Left hindlimb (tissue), 1 donor: ENCODE measurements around the gene NEFH.
"Not testable (repeated sequence)": the region's sequence is repeated elsewhere in the genome, so short reads cannot be mapped to it uniquely, and the experiment has no call there.

Experiments
- DNase-seq: peaks from one replicate; pipeline ENCODE4 v3.0.0-alpha.2; 2018

NEFH gene, protein sequence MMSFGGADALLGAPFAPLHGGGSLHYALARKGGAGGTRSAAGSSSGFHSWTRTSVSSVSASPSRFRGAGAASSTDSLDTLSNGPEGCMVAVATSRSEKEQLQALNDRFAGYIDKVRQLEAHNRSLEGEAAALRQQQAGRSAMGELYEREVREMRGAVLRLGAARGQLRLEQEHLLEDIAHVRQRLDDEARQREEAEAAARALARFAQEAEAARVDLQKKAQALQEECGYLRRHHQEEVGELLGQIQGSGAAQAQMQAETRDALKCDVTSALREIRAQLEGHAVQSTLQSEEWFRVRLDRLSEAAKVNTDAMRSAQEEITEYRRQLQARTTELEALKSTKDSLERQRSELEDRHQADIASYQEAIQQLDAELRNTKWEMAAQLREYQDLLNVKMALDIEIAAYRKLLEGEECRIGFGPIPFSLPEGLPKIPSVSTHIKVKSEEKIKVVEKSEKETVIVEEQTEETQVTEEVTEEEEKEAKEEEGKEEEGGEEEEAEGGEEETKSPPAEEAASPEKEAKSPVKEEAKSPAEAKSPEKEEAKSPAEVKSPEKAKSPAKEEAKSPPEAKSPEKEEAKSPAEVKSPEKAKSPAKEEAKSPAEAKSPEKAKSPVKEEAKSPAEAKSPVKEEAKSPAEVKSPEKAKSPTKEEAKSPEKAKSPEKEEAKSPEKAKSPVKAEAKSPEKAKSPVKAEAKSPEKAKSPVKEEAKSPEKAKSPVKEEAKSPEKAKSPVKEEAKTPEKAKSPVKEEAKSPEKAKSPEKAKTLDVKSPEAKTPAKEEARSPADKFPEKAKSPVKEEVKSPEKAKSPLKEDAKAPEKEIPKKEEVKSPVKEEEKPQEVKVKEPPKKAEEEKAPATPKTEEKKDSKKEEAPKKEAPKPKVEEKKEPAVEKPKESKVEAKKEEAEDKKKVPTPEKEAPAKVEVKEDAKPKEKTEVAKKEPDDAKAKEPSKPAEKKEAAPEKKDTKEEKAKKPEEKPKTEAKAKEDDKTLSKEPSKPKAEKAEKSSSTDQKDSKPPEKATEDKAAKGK

DNA sequence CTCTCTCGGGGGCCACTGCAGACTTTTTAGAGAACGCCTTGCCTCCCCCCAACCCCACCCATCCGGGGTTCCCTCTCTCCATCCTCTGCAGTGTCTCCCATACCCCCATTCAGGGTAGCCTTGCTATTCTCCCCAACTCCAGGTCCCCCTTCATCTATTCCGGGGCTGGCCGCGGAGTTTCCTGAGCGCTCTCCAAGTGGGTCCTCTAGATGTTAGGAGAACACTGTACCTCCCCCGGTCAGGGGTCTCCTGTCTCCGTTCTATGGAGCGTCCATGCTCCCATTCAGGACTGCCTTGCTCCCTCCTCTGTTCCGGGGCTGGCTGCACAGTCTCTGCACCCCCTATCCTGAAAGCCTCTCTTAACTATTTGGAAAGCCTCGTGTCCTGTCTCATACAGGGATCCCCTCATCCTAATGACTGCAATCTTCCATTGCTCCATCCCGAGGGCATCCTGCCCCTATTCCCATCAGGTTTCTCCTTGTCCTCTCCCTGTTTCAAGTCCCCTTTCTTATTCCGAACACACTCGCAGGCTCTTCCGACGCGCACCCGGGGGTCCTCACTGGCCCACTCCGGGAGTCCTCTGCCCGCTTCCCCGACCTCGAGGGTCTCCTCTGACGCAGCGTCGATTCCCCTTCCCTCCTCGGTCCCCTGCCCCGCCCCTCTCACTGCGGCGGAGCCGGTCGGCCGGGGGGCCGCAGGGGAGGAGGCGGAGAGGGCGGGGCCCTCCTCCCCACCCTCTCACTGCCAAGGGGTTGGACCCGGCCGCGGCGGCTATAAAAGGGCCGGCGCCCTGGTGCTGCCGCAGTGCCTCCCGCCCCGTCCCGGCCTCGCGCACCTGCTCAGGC lies at the start of gene NEFH:
Gene NEFH, plus strand, starts transcription at position 802 of the 845 bp plus-strand sequence. CDS start 45 bp downstream, outside the sequence.
- DNase-seq, result no peak

DNA sequence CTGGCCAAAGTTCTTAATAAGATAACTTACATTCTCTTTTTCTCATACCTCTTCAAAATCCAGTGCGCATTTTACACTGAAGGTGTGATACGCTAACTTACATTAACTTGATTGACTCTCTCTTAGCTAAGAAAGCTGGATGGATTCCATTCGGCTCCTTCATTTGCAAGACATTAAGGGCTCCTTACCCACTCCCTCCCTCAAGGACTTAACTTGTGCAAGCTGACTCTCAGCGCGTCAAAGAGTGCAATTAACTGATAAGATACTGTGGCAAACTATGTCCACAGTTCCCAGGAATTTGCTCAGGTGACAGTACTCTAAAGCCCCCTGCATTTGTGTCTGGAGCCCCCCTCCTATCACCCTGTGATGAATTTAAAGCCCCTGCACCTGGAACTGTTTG lies 48.0 kb upstream of the NEFH start:
- DNase-seq, result no peak

DNA sequence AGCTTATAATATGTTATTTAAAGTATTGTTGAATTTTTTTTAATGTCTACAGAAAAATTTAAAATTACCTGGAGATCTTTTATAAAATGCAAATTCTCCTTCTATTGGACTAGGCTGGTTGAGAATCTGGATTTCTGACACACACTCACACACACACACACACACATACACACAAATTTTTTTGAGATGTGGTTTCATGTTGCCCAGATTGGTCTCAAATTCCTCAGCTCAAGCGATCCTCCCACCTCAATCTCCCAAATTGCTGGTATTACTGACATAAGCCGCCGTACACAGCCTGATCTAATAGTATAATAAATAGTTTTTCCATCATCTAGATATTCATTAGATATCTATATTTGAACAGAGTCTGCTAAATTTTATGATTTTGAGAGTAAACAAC lies 46.2 kb upstream of the NEFH start:
- no peak for DNase-seq

DNA sequence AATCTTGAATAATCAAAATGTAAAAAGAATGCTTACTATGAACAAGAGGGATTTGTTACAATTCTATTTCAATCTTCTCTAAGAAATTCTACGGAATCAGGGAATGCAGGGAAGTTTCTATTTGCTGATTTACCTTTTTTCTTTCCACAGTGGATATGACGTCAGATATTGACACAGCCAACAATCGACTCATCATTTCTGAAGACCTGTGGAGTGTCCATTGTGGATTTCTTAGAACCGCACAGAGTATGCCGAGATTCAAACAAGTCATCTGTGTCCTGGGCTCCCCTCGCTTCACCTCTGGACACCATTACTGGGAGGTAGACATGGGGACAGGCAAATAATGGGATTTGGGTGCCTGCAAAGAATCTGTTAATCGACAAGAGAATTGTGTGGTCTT lies 45.7 kb upstream of the NEFH start:
- DNase-seq, result no peak

DNA sequence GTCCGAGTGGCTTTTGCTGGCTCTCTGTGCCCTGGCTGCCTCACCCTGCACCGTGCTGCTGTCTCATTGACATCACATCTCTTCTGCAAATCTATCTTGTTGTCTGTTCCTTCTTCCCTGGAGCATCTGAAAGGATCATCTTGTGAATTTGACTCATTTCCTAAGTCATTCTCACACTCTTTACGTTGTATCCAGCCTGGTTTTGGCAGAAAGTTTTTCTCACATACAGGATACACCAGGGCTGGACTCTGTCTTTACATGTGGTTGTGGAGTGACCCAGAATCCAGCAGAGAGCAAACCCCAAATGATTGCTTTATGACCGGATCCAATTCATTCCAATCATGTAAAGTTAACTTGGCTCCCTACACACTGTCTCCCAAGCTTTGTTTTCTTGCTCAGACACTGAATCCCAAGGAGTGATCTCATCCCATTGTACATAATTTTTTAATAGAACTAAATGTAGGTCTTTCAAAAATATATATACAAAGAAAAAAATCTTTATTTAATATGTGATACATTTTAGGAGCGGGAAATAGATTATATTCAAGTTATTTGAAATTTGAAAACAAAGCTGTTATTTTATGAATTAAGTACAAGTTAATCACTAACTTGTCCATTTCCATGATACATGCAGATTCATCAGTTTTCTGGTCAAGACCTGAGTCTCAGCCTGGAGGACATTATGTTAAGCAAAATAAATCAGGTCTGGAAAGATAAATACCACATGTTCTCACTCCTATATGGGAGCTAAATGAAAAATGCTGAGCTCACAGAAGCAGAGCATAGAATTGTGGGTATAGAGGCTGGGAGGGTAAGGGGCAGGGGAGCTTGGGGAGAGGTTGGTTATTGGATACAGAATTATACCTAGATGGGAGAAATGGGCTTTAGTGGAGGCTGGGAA lies 44.5 kb upstream of the NEFH start:
- no peak for DNase-seq

DNA sequence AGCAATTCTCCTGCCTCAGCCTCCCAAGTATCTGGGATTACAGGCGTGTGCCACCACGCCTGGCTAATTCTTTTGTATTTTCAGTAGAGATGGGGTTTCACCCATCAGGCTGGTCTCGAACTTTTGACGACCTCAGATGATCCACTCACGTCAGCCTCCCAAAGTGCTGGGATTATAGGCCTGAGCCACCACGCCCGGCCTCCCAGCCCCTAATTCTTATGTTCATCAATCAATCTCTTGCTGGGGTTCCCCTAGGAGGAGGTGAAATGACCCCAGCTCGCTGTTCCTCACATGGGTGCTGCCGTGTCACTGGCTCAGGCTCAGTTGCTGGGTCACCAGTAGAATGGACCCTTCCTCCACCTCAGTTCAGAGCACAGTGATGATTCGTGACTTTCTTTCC lies 41.7 kb upstream of the NEFH start, which contains the start of gene RFPL1:
Gene RFPL1, plus strand, starts transcription at position 301 of the 400 bp plus-strand sequence.
- DNase-seq, result not testable (repeated sequence)

DNA sequence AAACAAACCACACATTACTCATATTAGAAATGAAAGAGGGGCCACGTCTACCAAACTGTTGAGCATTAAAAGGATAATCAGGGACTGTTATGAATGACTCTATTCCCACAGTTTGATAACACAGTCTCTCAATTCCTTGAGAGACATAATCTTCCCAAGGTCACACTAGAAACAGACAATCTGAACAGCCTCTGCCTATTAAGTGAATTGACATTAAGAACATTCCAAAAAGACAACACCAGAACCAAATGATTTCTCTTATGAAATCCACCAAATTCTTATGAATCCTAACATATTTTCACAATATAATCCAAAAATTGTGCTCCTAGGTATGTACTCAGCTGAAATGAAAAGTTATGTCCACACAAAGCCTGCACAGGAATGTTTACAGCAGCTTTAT lies 37.0 kb upstream of the NEFH start:
- DNase-seq, result no peak

DNA sequence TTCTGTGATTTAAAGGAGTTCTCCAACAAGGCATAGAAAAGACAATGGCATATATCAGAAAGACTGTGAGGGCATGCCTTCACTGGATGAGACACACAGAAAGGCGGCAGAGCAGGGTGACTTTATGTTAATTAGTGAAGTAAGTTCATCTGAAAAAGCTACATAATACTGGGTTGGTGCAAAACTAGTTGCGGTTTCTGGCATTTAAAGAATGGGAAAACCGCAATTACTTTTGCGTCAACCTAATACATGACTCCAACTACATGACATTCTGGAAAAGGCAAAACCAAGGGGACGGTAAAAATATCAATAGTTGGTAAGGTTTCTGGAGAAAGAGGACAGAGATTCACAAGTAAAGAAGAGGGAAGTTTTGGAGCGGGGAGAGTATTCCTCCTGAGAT lies 36.6 kb upstream of the NEFH start:
- DNase-seq, result no peak

DNA sequence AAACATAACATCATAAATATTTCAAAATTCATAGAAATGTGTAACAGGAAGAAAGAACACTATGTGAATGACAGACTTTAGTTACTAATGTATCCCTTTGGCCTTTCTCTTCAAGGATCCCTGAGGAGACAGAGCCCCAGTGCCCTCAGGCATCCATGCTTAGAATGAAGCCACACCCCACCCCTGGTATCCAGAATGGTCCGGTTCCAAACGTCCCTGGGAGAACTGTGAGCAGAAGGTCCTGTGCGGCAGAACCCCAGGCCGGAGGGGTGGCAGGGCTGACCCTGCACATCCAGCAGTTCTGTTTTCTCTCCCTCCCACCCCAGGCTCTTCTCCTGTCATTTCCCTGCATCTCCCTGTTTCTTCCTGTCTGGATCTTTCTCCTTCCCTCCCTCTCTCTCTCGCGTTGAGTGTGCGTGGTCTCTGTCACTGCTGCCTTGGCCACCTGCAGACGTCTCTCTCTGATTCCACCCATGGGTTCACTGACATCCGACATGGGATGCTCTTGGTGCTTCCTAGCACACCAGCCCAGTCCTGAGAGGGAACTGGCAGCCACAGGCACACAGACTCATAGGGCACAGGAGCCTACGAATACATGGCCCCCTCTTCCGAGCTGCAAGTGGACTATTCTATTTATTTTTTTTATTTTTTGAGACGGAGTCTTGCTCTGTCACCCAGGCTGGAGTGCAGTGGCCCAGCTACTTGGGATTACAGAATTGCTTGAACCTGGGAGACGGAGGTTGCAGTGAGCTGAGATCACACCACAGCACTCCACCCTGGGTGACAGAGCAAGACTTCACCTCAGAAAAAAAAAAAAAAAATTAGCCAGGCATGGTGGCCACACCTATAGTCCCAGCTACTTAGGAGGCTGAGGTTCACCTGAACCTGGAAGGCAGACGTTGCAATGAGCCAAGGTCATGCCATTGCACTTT lies 35.9 kb upstream of the NEFH start:
- no peak for DNase-seq

DNA sequence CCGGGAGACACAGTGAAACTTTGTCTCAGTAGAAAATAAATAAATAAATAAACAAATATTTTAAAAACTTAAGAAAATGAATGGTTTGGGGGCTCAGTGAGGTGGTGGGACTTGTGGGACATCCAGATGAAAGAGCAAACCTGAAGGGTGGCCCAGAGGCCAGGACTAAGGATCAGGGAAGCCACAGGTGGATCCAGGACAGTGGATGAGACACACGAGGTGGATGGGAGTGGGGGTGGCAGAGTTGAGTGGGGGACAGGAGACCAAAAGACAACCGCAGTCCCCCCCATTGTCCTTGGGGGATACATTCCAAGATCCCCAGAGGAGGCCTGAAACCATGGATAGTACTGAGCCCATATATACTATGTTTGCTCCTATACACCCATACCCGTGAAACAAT lies 34.5 kb upstream of the NEFH start:
- DNase-seq, result no peak

GRCh38 chr22:29447906-29448305 lies 32.1 kb upstream of the NEFH start:
- DNase-seq, result no peak

GRCh38 chr22:29449296-29449875 lies 30.6 kb upstream of the NEFH start:
- DNase-seq, result no peak

DNA sequence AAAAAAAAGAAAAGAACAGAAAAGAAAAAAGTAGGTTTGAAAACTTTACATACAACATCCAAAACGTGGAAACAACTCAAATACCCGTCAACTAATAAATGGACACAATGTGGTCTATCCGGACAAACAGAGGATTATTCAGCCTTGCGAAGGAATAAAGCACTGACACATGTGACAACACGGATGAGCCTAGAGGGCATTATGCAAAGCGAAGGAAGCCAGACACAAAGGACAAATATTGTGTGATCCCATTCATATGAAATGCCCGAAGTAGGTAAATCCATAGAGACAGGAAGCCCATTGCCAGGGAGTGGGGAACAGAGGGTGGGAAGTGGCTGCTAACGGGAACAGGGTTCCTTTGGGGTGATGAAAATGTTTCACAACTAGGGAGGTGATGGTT lies 29.8 kb upstream of the NEFH start:
- no peak for DNase-seq

DNA sequence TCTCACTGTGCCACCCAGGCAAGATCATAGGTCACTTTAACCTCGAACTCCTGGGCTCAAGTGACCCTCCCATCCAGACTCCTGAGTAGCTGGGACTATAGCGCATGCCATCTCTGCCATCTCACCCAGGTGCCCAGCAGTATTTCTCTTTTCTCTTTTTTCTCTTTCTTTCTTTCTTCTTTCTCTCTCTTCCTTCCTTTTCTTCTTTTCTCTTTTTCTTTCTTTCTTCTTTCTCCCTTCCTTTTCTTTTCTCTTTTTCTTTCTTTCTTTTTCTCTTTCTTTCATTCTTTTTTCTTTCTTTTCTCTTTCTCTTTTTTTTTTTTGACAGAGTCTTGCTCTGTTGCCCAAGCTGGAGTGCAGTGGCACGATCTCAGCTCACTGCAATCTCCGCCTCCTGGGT lies 28.2 kb upstream of the NEFH start:
- DNase-seq, result no peak

DNA sequence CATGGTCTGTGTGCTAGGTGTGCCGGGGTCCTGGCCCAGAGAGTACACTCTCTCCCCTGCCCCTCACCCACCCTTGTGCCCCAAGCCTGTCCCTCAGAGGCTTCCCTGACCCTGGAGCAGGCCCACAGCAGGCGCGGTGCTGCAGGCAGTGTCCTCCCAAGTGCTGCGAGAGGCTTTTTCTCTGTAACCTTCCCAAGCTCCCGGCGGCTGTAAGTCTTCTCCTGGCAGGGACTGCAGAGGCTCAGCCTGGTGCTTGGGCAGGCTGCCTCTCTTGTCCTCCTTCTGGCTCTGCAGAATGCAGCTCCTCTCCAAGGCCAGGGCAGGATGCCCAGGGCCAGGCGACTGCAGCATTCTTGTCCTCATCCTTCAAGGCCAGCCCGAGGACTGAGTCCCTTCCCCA lies 25.7 kb upstream of the NEFH start:
- no peak for DNase-seq

DNA sequence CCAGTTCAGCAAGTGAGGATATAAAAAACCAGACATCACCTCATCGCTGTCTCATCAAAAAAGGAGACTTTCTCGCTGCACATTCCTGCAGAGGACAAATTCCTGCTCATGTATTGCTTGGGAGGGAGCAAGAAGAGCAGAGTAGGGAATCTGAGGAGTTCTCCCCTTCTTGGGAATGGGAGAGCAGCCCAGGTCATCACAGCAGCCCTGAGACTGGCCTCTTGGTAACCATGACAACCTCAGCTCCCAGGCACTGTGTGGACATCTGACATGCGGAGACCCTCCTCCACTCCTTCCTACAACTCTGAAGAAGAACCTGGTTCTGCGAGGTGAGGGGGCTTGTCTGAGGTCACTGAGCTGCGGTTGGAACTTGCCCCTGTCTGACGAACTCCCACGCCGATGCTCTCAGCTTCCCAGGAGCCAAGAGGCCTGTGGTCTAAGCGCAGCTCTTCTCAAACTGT lies 23.8 kb upstream of the NEFH start:
- DNase-seq, result no peak

DNA sequence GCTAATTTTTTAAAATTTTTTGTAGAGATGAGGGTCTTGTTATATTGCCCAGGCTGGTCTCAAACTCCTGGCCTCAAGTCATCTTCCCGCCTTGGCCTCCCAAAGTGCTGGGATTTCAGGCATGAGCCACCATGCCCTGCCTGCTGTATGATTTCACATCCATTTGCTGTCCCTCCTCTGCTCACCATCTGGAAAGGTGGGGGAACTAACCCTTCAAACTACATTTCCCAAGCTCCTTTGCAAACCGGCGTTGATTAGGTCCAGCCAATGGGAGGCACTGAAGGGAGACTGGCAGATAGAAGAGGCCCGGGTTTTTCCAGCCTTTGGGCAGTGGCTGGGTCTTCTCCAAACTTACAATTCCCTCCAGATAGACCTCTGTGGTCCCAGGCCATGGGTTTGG lies 22.3 kb upstream of the NEFH start:
- no peak for DNase-seq

DNA sequence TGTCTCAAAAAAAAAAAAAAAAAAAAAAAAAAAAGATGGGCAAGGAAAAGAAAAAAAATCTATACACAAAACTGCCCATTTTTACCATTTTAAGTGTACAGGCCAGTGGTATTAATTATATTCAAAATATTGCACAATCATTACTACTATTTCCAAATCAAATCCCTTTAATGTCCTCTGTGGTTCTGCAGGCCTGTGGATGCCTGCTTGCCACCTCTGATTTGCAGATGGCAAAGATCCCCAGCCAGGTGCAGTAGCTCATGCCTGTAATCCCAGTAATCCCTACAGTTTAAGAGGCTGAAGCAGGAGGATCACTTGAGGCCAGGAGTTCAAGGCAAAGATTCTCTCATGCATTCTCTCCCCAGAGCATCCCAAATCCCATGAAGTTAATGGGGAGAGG lies 21.5 kb upstream of the NEFH start:
- DNase-seq, result no peak

GRCh38 chr22:29459773-29460172 lies 20.2 kb upstream of the NEFH start:
- no peak for DNase-seq

- no peak for DNase-seq
Observed at GRCh38 chr22:29461263-29461662, 18.8 kb upstream of the NEFH start.
